SK-N-SH (cell line): ENCODE data around the gene SFTPB. TPM values are rescaled to one million over a fixed set of nuclear protein-coding genes. Genes with fewer than 3 reads are reported as not detected.

Source experiments
- CTCF ChIA-PET: fragments of 300-600, 350-600 bp; formaldehyde crosslinking; extraction: SDS; loops from one replicate; lab custom pipeline; 2021; lab: Yijun Ruan, JAX
- POLR2A ChIA-PET: fragments of 350-600 bp; sonication (Branson Sonifier 250); formaldehyde crosslinking; extraction: SDS; loops from one replicate; lab custom pipeline; 2020; ENCODE audit warnings: antibody characterized with exemption, inconsistent platforms; lab: Yijun Ruan, JAX
- DNase-seq: peaks from one replicate; pipeline ENCODE4 v3.0.0; 2012
- H2AFZ ChIP-seq: fragments of 200-600 bp; sonication (generic); 2 replicates; pipeline ENCODE4 v1.8.1; 2016; ENCODE audit warnings: antibody characterized with exemption, mild to moderate bottlenecking, low read depth
- H3F3A ChIP-seq: fragments of 200-600 bp; sonication (generic); replicated peaks from 2 replicates; pipeline ENCODE3; 2016; ENCODE audit warnings: antibody characterized with exemption, mild to moderate bottlenecking; ENCODE audit not compliant: insufficient read depth
- H3K27ac ChIP-seq, 2 experiments: fragments of 200-500 bp in 1 of 2; fragments of 200-600 bp in 1 of 2; sonication (Bioruptor generic) in 1 of 2; sonication (generic), shearing (Covaris generic) in 1 of 2; 2 replicates each; pipeline versions ENCODE4 v1.5.1 to v1.6.1; 2014 to 2016; ENCODE audit warnings: low read depth in 2 of 2, inconsistent platforms in 1 of 2, low read length in 1 of 2, mild to moderate bottlenecking in 1 of 2, mixed read lengths in 1 of 2
- H3K27me3 ChIP-seq: fragments of 200-600 bp; sonication (generic), shearing (Covaris generic); 2 replicates; pipeline ENCODE4 v1.6.1; 2016; ENCODE audit warnings: mixed run types; ENCODE audit not compliant: insufficient read depth
- H3K36me3 ChIP-seq, 2 experiments: fragments of 200-500 bp in 1 of 2; fragments of 200-600 bp in 1 of 2; sonication (Bioruptor generic) in 1 of 2; sonication (generic) in 1 of 2; replicated peaks in 1 of 2; 2 replicates each; pipeline versions ENCODE3 to v1.5.1; 2014 to 2016; ENCODE audit warnings: low read length in 1 of 2, mild to moderate bottlenecking in 1 of 2; ENCODE audit not compliant: insufficient read depth in 2 of 2, control insufficient read depth in 1 of 2
- H3K4me1 ChIP-seq, 2 experiments: fragments of 200-500 bp in 1 of 2; fragments of 200-600 bp in 1 of 2; sonication (Bioruptor generic) in 1 of 2; sonication (generic), shearing (Covaris generic) in 1 of 2; 2 replicates each; pipeline versions ENCODE4 v1.5.1 to v1.6.1; 2014 to 2016; ENCODE audit warnings: low read depth in 1 of 2, low read length in 1 of 2, mixed run types in 1 of 2; ENCODE audit not compliant: insufficient read depth in 2 of 2, control insufficient read depth in 1 of 2
- H3K4me2 ChIP-seq: fragments of 200-600 bp; sonication (generic), shearing (Covaris generic); 2 replicates; pipeline ENCODE4 v1.6.1; 2017; ENCODE audit warnings: mixed run types
- H3K4me3 ChIP-seq, 2 experiments: fragments of 200-500 bp in 1 of 2; fragments of 200-600 bp in 1 of 2; sonication (Bioruptor generic) in 1 of 2; sonication (generic), shearing (Covaris generic) in 1 of 2; 2 replicates each; pipeline versions ENCODE4 v1.5.1 to v1.8.1; 2014 to 2016; ENCODE audit warnings: low read depth in 2 of 2, inconsistent platforms in 1 of 2, low read length in 1 of 2, mild to moderate bottlenecking in 1 of 2, mixed read lengths in 1 of 2, moderate library complexity in 1 of 2
- H3K79me2 ChIP-seq: fragments of 200-600 bp; sonication (generic); 2 replicates; pipeline ENCODE4 v1.8.1; 2017; ENCODE audit warnings: mild to moderate bottlenecking; ENCODE audit not compliant: insufficient read depth
- H3K9ac ChIP-seq: fragments of 200-600 bp; sonication (generic); 2 replicates; pipeline ENCODE4 v1.6.1; 2017; ENCODE audit warnings: mixed run types
- H3K9me2 ChIP-seq: fragments of 200-600 bp; sonication (generic); 2 replicates; pipeline ENCODE4 v1.6.1; 2017; ENCODE audit warnings: mixed run types
- H3K9me3 ChIP-seq: fragments of 200-600 bp; sonication (generic); 2 replicates; pipeline ENCODE4 v1.6.1; 2017; ENCODE audit warnings: mixed run types, mild to moderate bottlenecking, moderate library complexity
- H4K20me1 ChIP-seq: fragments of 200-600 bp; sonication (generic); 2 replicates; pipeline ENCODE4 v1.6.1; 2017; ENCODE audit warnings: mild to moderate bottlenecking, mixed run types; ENCODE audit not compliant: insufficient read depth
- CHD2 ChIP-seq: fragments of 150-350 bp; IDR thresholded peaks from 2 replicates; pipeline ENCODE4 v1.6.1; 2018; ENCODE audit warnings: low read length; ENCODE audit not compliant: partially characterized antibody
- CTCF ChIP-seq: fragments of 200-600 bp; sonication (generic); IDR thresholded peaks from 2 replicates; pipeline ENCODE4 v1.6.1; 2017; ENCODE audit warnings: antibody characterized with exemption, mild to moderate bottlenecking, moderate library complexity
- ELF1 ChIP-seq: IDR thresholded peaks from 2 replicates; pipeline ENCODE4 v1.4.0; 2012
- EP300 ChIP-seq, 2 experiments: IDR thresholded peaks; 2 replicates each; pipeline versions ENCODE4 v1.4.0 to v1.6.1; 2012; ENCODE audit warnings: borderline replicate concordance in 1 of 2, low read depth in 1 of 2, low read length in 1 of 2
- GABPA ChIP-seq: IDR thresholded peaks from 2 replicates; pipeline ENCODE4 v1.4.0; 2012; ENCODE audit warnings: low read depth, mild to moderate bottlenecking
- JUND ChIP-seq: IDR thresholded peaks from 2 replicates; pipeline ENCODE4 v1.4.0; 2012
- MAX ChIP-seq: IDR thresholded peaks from 2 replicates; pipeline ENCODE4 v1.4.0; 2012; ENCODE audit warnings: low read depth
- MEF2A ChIP-seq: IDR thresholded peaks from 2 replicates; pipeline ENCODE4 v1.4.0; 2012; ENCODE audit warnings: low read depth, borderline replicate concordance
- NFIC ChIP-seq: IDR thresholded peaks from 2 replicates; pipeline ENCODE4 v1.4.0; 2012; ENCODE audit warnings: borderline replicate concordance
- POLR2AphosphoS5 ChIP-seq: IDR thresholded peaks from 2 replicates; pipeline ENCODE4 v1.6.1; 2012; ENCODE audit warnings: low read depth, low read length
- RCOR1 ChIP-seq: fragments of 150-350 bp; IDR thresholded peaks from 2 replicates; pipeline ENCODE4 v1.6.1; 2017; ENCODE audit warnings: antibody characterized with exemption, low read length
- REST ChIP-seq: IDR thresholded peaks from 2 replicates; pipeline ENCODE4 v1.6.1; 2012; ENCODE audit warnings: mild to moderate bottlenecking, low read depth, low read length, moderate library complexity
- SIN3A ChIP-seq: IDR thresholded peaks from 2 replicates; pipeline ENCODE4 v1.6.1; 2012; ENCODE audit warnings: low read depth, mild to moderate bottlenecking, low read length, moderate library complexity, borderline replicate concordance
- TCF12 ChIP-seq: IDR thresholded peaks from 2 replicates; pipeline ENCODE4 v1.4.0; 2012
- TEAD4 ChIP-seq: IDR thresholded peaks from 2 replicates; pipeline ENCODE4 v1.4.0; 2012; ENCODE audit warnings: mild to moderate bottlenecking, borderline replicate concordance; ENCODE audit not compliant: insufficient read depth
- USF1 ChIP-seq: IDR thresholded peaks from 2 replicates; pipeline ENCODE4 v1.4.0; 2012; ENCODE audit warnings: low read depth, borderline replicate concordance
- ZBTB33 ChIP-seq: IDR thresholded peaks from 2 replicates; pipeline ENCODE4 v1.4.0; 2012; ENCODE audit warnings: low read depth, borderline replicate concordance
- WGBS: methylation state at CpG from one replicate; pipeline ENCODE4 v1.1.6; 2017; ENCODE audit warnings: low lambda C conversion rate; 5-methylcytosine and 5-hydroxymethylcytosine counted together
- polyA plus RNA-seq, 3 experiments: library from polyadenylated mRNA; depleted of rRNA; stranded (reverse); fragments of >200 nt; gene quantifications; 2 replicates each; pipeline ENCODE4 v1.2.3, GENCODE V29; 2012

The SFTPB gene
- polyA plus RNA-seq, 1 of the 3 experiments (the other 2 are of a cell fraction): not detected

- TF ChIP-seq ZBTB33: no peak
These were observed 37.0 kb upstream of the SFTPB start (continued) for GRCh38 chr2:85704800-85705679.

- Histone ChIP-seq H4K20me1 (no peaks in the 10 kb centered on the region), H2AFZ (no peak overlapping the region), H3K9me2 (no peaks in the 10 kb centered on the region), H3K9ac (no peak overlapping the region), H3F3A (peaks cover 15% of the 10 kb centered on the region), H3K9me3 (no peaks in the 10 kb centered on the region), H3K4me3 (no peak overlapping the region), H3K79me2 (no peaks in the 10 kb centered on the region), H3K4me2 (no peak overlapping the region), H3K27ac (no peak overlapping the region), H3K4me1 (peaks cover 0 to 11% of the 10 kb centered on the region in 2 experiments; a peak in 2 of 4 replicates), H3K27me3 (no peaks in the 10 kb centered on the region), H3K36me3 (no peaks in the 10 kb centered on the region)
- ChIA-PET POLR2A (no interaction called here), CTCF (interaction anchor here (1.2 to 8.1 kb wide), 8 partner anchors 9 to 333 kb away, joined by 3 to 101 read pairs (median 38); partner anchors contain the start of gene GNLY)
- TF ChIP-seq ZBTB33 (no peak), CTCF (no peak), GABPA (no peak), POLR2AphosphoS5 (no peak), TCF12 (no peak), REST (no peak), SIN3A (no peak), TEAD4 (no peak), MAX (no peak), MEF2A (no peak), NFIC (no peak), USF1 (no peak), JUND (no peak), RCOR1 (no peak), EP300 (IDR thresholded peaks at IDR 0.05; ENCODE audit: borderline replicate concordance in 1 of 2, low read depth in 1 of 2, low read length in 1 of 2) (no peak), ELF1 (no peak), CHD2 (no peak)
- 95% methylated on average over 3 of the region's 3 CpGs for WGBS
- DNase-seq: no peak
These were observed 36.0 kb upstream of the SFTPB start for GRCh38 chr2:85704038-85704437.
